GM21447 (cell line): Measurements from ENCODE around the gene FBLN2.
"Not testable (repeated sequence)": the region's sequence is repeated elsewhere in the genome, so short reads cannot be mapped to it uniquely, and the experiment has no call there.

ENCODE experiments used
- ATAC-seq: cut with Tn5 transposase; IDR thresholded peaks from one replicate; pipeline ENCODE4 v1.9.1; 2021; ENCODE audit not compliant: unreplicated experiment

The FBLN2 gene

DNA sequence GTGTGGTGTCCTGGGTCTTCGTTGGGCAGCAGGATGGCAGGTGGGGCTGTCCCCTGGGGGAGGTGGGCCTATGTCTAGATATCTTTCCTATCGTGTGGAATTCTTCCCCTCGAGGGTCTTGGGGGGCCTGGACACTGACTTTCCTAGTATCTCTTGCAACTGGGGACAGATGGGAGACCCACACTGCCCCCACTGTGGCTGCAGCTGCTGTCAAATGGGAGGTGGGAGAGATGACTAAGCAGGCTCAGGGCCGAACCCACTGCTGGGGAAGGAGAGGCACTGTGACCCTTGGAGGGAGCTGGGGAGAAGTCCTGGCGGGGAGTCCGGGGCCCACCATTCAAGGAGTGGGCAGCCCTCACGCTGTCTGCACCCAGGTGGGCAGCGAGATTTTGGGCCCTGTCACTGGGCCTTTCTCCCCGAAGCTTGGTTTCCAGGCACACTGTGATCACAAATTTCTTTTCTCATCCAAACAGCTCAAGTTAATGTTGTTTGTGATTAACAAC is 2.9 kb upstream of the FBLN2 start:
- no peak for ATAC-seq

DNA sequence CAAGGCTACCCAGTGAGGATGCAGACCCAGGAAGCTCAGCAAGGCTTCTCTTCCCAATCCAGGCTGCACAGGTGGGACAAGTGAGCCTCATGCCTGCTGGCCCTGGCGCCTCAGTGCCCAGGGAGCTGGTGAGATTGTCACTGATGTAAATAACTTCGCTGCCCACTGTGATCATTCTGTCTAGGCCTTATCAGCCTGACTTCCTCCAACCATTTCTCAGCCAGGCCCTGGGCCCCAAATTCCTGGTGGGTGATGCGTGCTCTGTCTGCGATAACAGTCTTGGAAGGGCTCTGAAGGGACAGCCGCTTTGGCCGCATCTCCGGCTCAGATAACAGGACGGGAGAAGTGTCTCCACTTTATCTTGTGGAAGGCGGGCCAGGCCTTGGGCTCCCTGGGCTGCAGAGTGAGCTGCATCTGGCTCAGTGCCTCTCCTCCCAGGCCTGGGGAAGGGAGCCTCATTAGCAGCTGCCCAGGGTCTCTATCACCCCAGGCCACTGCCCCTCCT is 2.2 kb upstream of the FBLN2 start:
- ATAC-seq, result no peak

DNA sequence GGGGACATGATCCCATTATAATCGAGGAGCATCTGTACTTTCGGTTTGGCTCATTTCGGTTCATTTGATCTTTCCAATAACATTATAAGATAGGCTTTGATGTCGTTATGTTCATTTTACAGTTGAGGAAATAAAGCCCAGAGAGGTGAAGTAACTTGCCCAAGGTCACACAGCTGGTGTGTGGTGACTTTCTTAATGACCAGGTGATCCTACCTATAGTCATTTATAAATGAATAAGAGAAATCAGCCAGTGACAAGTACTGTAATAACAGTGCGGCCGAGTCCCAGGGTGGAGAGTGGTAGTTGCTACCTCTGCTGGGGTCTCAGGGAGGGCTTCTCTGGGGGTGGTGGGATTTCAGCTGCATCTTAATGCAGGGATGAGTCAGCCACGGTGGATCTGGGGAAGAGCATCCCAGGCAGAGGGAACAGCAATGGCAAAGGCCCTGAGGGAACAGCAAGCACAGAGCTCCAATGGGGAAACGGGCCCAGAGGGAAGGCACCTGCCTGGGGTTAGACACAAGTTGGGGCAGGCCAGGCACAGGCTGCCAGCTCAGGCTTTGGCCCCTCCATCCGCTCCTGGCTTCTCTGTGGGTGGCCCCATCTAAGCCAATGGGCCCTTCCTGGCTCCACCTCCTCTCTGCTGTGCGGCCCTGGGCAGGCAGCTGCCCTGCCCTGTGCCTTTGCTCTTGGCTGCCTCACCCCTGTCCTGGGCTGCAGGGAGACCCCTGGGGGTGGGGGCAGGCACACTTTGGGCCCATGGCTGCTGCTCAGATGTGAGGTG is 1.1 kb upstream of the FBLN2 start:
- no peak for ATAC-seq

GRCh38 chr3:13549623-13550422 is 898 bp downstream of the FBLN2 start:
- ATAC-seq, result no peak

DNA sequence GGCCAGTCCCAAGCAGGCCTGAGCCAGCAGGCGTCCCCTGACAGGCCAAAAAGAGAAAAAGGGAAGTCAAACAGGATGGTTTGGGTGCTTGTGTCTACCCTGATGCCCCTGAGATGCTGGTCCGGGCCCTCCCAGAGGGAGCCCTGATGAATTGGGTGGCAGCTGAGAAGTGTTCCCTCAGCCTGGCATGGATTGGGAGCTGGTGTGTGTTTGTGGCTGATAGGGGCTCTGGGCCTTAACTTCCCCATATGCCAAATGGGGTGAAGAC is 1.4 kb downstream of the FBLN2 start:
- ATAC-seq, result no peak

GRCh38 chr3:13550791-13551360 is 2.0 kb downstream of the FBLN2 start:
- no peak for ATAC-seq

DNA sequence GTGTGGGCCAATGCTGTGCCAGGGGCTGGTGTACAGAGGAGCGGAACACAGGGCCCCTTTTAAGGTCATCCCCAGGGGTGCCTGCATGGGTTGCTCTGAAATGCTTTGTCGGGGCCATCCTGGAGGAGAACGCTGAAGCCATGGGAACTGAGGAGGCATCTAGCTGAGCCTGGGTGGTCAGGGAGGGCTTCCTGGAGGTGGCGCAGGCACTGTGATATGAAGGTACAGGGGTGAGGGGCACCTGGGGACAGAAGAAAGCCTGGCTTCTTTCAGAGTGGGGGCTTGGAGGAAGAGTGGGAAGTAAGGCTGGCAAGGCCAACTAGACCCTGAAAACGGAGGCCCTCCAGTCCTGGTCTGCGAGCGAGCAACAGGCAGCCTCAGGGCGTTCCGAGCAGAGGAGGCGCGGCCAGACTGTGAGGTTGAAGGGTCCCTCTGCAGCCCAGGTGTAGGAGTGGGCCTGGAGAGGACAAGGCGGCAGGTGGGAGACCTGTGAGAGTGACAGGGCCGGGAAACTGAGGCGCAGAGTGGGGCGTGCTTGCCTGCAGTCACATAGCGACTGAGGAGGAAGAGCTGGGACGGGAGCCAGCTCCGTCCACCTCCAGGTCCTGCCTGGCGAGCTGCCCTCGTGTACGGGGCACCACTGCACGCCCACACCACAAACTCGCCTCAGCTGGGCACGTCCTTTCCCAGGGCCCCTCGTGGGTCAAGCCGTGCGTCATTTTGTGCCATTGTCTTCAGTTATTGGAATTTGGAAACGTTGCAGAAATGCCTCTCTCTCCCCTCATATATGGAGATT is 4.1 kb downstream of the FBLN2 start:
- ATAC-seq, result no peak

GRCh38 chr3:13553686-13554085 is 4.8 kb downstream of the FBLN2 start:
- no peak for ATAC-seq

DNA sequence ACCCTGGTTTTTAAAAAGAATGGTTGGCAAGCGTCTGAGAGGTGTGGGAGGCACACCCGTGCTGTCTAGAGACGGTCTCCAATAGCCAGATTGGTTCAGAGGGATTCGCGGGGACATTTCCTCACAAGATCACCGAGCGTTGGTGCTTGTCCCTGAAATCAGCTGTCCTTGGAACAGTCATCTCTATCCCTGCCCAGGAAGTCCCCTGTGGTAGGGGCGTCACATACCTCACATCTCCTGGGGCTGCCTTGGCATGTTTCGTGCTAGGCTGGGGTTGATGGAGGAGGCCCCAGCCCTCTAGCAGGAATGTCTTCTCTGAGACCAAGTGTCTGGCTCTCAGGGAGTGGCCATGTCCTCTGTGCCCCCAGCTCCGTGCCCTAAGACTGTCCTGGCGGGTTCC is 6.8 kb downstream of the FBLN2 start:
- no peak for ATAC-seq

GRCh38 chr3:13556207-13556606 is 7.3 kb downstream of the FBLN2 start:
- no peak for ATAC-seq

DNA sequence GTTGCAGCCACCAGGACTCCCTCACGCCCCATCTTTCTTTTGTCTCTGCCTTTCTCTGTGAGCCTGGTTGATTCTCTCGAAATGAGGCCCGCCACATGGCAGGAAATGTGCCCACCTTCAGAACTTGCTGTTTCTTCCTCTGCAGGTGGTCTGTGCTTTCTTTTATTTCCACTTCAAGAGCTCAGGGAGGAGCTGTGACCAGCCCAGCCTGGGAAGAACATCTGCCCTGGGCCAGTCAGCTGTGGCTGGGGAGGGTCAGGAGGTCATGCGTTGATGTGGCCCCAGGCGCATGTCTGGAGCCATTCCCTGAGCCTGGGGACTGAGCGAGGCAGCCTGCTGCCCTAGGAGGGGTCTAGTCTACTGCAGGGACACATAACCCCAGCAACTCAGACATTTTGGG is 8.0 kb downstream of the FBLN2 start:
- ATAC-seq, result no peak

- no peak for ATAC-seq
Measured at GRCh38 chr3:13557417-13557816, 8.5 kb downstream of the FBLN2 start.

GRCh38 chr3:13557926-13558325 is 9.0 kb downstream of the FBLN2 start:
- ATAC-seq, result no peak

DNA sequence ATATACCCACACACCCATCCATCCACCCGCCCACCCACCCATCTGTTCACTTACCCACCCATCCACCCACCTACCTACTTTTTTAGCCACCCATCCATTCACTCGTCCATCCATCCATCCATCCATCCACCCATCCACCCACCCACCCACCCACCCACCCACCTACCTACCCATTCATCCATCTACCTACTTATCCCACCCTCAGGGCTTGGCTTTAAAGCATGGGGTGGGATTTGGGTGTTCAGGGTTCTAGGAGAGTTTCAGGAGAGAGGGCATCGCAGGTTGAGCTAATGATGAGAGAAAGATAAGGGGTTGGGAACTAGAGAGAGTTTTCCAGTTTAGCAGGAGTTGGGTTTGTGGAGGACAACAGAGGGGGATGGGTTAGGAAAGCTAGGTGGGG is 9.7 kb downstream of the FBLN2 start:
- no peak for ATAC-seq

- ATAC-seq, result no peak
Measured at GRCh38 chr3:13559764-13560525, 11.0 kb downstream of the FBLN2 start.

GRCh38 chr3:13561376-13561775 is 12.5 kb downstream of the FBLN2 start:
- ATAC-seq, result no peak

DNA sequence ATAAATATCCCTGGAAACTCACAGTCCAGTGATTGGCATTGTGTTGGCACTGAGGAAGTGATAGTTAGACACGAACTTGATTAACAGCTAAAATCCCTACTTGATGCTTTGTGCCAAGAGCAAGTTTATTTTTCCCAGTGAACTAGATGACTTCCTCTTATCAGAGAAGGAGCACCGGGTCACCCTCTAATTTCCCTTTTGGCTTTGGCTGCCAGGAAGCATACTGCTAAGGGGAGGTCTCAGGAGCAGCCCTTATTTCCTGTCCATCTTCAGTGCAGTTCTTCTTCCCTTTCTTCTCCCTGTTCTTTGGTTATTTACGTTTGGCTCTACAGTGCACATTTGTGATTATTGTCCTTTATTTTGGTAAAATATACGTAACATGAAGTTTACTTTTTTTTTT is 13.0 kb downstream of the FBLN2 start:
- no peak for ATAC-seq

DNA sequence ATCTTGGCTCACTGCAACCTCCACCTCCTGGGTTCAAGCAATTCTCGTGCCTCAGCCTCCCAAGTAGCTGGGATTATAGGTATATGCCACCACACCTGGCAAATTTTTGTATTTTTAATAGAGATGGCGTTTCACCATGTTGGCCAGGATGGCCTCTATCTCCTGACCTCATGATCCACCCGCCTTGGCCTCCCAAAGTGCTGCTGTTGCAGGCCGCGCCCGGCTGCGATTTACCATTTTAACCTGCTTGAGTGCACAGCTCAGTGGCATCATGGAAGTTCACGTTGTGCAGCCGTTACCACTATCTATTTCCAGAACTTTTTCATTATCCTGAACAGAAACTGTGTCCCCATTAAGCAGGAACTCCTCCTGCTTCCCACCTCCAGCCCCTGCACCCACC is 13.5 kb downstream of the FBLN2 start:
- ATAC-seq, result not testable (repeated sequence)

DNA sequence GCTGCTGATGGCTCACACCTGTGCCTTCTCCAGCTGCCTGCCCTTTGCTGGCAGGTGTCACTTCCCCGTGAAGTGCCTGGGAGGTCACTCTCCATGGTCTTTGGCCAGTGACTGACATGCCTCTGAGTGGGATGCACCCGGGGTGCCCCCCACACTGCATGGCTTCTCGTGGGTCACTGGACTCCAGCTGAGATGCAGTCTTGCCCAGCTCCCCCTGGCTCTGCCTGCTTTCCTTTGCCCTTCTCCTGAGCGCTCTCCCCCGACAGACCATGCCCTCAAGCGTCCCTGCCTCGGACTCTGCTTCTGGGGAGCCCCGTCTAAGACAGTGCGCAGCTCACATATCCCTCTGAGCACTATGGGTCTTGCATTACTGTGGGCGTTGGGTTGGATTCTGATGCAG is 14.4 kb downstream of the FBLN2 start:
- ATAC-seq, result no peak

DNA sequence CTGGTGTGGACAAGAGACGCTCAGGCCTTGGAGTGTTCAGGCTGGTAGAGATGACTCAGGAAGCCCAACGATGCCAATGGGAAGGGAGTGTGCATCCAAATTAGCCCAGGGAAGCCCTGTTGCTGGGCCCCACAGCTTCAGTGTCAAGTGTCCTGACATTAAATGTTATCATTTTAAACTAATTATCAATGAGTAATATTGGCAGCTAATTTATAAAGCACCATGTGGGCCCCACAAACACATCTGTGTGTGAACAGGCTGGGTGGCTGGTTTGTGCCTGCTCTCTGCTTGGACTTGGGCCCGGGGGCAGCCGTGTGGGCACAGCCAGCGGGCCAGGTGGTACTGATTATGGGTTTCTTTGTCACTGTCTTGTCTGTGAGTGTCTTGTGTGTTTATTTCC is 15.0 kb downstream of the FBLN2 start:
- no peak for ATAC-seq
